OCI-LY3 (cell line): Measurements from ENCODE around the gene PCNX3.
"Not testable (repeated sequence)": the region's sequence is repeated elsewhere in the genome, so short reads cannot be mapped to it uniquely, and the experiment has no call there.

Experiments used
- H2AFZ ChIP-seq: fragments of 200-600, 300-600 bp; shearing (Covaris generic); 2 replicates; pipeline ENCODE4 v1.6.0; 2014; ENCODE audit warnings: antibody characterized with exemption, low read depth, low read length
- H3K27ac ChIP-seq: fragments of 200-600, 300-600 bp; sonication (generic); 2 replicates; pipeline ENCODE4 v1.5.1; 2014; ENCODE audit warnings: mild to moderate bottlenecking, low read length, moderate library complexity, mixed read lengths
- H3K27me3 ChIP-seq: fragments of 200-600, 300-600 bp; sonication (generic); 2 replicates; pipeline ENCODE4 v1.6.1; 2014; ENCODE audit warnings: low read depth, low read length, mixed read lengths
- H3K36me3 ChIP-seq: fragments of 200-600, 300-600 bp; sonication (generic); replicated peaks from 2 replicates; pipeline ENCODE3; 2014; ENCODE audit warnings: low read depth, low read length, mixed read lengths
- H3K4me1 ChIP-seq: fragments of 300-600, 200-600 bp; sonication (generic); 2 replicates; pipeline ENCODE4 v1.6.1; 2014; ENCODE audit warnings: low read length, mixed read lengths
- H3K4me2 ChIP-seq: fragments of 200-600, 300-600 bp; sonication (generic); 2 replicates; pipeline ENCODE4 v1.6.1; 2014; ENCODE audit warnings: low read length, mixed read lengths
- H3K4me3 ChIP-seq: fragments of 300-600, 200-600 bp; sonication (generic); 2 replicates; pipeline ENCODE4 v1.5.1; 2014; ENCODE audit warnings: antibody characterized with exemption, mild to moderate bottlenecking, low read length, moderate library complexity
- H3K79me2 ChIP-seq: fragments of 300-600, 200-600 bp; shearing (Covaris generic); 2 replicates; pipeline ENCODE4 v1.6.1; 2014; ENCODE audit warnings: mild to moderate bottlenecking, low read length, mixed read lengths
- H3K9ac ChIP-seq: fragments of 300-600, 200-600 bp; shearing (Covaris generic); 2 replicates; pipeline ENCODE4 v1.6.0; 2014; ENCODE audit warnings: mild to moderate bottlenecking, low read length, moderate library complexity
- H3K9me3 ChIP-seq: fragments of 200-600, 300-600 bp; shearing (Covaris generic); 2 replicates; pipeline ENCODE4 v1.6.1; 2014; ENCODE audit warnings: low read length, mixed read lengths; ENCODE audit not compliant: insufficient read depth
- H4K20me1 ChIP-seq: fragments of 200-600, 300-600 bp; sonication (generic); 2 replicates; pipeline ENCODE4 v1.6.1; 2016; ENCODE audit warnings: low read length, mixed read lengths; ENCODE audit not compliant: insufficient read depth
- EZH2phosphoT487 ChIP-seq: fragments of 200-600 bp; shearing (Covaris generic); IDR thresholded peaks from 2 replicates; pipeline ENCODE4 v1.6.1; 2018; ENCODE audit warnings: antibody characterized with exemption, mixed run types, low read depth
- TF ChIP-seq, protein P1 (sequence below): fragments of 200-600, 300-600 bp; sonication (generic); IDR thresholded peaks from 2 replicates; pipeline ENCODE4 v1.5.1; 2014; ENCODE audit warnings: antibody characterized with exemption, low read length, low read depth

PCNX3 gene

DNA sequence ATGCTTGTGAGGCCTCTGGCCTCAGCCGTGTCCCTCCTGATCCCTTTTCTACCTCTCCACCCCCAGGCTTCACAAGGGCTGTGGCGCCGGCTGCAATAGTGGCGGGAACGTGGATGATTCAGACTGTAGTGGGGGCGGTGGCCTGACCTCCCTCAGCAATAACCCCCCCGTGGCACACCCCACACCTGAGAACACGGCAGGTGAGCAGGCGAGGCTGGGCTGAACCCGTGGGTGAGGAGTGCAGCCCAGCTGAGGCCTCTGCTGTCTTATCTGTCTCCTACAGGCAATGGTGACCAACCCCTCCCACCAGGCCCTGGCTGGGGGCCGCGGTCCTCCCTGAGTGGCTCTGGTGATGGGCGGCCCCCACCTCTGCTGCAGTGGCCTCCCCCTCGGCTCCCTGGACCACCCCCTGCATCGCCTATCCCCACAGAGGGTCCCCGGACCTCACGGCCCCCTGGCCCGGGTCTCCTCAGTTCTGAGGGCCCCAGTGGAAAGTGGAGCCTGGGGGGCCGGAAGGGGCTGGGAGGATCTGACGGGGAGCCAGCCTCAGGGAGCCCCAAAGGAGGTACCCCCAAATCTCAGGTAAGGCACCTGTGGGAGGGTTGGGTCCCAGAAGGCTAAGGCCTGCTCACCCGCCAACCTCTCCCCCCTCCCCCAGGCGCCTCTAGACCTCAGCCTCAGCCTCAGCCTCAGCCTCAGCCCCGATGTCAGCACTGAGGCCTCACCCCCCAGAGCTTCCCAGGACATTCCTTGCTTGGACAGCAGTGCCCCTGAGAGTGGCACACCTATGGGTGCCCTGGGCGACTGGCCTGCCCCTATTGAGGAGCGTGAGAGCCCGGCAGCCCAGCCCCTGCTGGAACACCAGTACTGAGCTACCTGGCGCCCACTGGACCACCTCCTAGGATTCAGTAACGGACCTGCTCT, 20.8 kb downstream of the PCNX3 start:
- Histone ChIP-seq H3K27ac (no peak overlapping the region), H3K79me2 (peaks cover 27% of the 10 kb centered on the region), H3K9me3 (no peaks in the 10 kb centered on the region), H3K4me2 (no peak overlapping the region), H3K4me1 (peaks cover 32% of the 10 kb centered on the region), H2AFZ (no peak overlapping the region), H3K9ac (no peak overlapping the region), H3K27me3 (no peaks in the 10 kb centered on the region), H3K36me3 (peaks cover 23% of the 10 kb centered on the region), H4K20me1 (no peaks in the 10 kb centered on the region), H3K4me3 (no peak overlapping the region)
- no peak for TF ChIP-seq EZH2phosphoT487
- TF ChIP-seq, protein P1, sequence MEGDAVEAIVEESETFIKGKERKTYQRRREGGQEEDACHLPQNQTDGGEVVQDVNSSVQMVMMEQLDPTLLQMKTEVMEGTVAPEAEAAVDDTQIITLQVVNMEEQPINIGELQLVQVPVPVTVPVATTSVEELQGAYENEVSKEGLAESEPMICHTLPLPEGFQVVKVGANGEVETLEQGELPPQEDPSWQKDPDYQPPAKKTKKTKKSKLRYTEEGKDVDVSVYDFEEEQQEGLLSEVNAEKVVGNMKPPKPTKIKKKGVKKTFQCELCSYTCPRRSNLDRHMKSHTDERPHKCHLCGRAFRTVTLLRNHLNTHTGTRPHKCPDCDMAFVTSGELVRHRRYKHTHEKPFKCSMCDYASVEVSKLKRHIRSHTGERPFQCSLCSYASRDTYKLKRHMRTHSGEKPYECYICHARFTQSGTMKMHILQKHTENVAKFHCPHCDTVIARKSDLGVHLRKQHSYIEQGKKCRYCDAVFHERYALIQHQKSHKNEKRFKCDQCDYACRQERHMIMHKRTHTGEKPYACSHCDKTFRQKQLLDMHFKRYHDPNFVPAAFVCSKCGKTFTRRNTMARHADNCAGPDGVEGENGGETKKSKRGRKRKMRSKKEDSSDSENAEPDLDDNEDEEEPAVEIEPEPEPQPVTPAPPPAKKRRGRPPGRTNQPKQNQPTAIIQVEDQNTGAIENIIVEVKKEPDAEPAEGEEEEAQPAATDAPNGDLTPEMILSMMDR = no peak

DNA sequence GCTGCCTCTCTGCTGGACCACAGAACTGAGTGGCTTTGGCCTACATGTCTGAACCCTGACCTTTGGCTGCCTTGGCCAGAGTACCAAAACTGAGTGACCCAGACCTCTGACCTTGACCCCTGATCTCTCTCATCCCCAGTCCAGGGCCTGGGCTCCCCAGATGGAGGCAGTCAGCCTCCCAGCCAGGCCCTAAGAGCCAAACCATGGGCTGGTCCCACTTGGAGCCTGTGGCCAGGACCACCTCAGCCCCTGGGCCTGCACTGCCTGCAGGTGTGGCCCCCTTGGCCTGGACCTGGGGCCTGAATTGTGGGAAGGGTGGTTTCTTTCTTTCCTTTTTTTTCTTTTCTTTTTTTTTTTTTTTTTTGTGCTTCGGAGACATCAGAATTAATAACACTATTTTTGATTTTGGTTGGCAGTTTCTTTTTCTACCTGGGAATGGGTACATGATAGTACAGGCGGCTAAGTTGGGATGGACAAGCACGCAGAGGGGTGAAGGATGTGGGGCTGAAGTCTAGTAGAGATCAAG, 21.5 kb downstream of the PCNX3 start:
- Histone ChIP-seq H3K79me2 (peaks cover 27% of the 10 kb centered on the region), H3K27ac (peak overlapping the region; percentile 77; the same call in 1 of the 2 replicates), H3K36me3 (peaks cover 31% of the 10 kb centered on the region), H4K20me1 (no peaks in the 10 kb centered on the region), H3K27me3 (no peaks in the 10 kb centered on the region), H3K9ac (0 out of 2 replicates have a peak overlapping the region, but pooled peaks have one; percentile 83), H3K4me2 (peak overlapping the region; percentile 94; the same call in 1 of the 2 replicates), H2AFZ (no peak overlapping the region), H3K9me3 (no peaks in the 10 kb centered on the region), H3K4me3 (no peak overlapping the region), H3K4me1 (peaks cover 32% of the 10 kb centered on the region)
- TF ChIP-seq, protein P1 = no peak
- no peak for TF ChIP-seq EZH2phosphoT487

DNA sequence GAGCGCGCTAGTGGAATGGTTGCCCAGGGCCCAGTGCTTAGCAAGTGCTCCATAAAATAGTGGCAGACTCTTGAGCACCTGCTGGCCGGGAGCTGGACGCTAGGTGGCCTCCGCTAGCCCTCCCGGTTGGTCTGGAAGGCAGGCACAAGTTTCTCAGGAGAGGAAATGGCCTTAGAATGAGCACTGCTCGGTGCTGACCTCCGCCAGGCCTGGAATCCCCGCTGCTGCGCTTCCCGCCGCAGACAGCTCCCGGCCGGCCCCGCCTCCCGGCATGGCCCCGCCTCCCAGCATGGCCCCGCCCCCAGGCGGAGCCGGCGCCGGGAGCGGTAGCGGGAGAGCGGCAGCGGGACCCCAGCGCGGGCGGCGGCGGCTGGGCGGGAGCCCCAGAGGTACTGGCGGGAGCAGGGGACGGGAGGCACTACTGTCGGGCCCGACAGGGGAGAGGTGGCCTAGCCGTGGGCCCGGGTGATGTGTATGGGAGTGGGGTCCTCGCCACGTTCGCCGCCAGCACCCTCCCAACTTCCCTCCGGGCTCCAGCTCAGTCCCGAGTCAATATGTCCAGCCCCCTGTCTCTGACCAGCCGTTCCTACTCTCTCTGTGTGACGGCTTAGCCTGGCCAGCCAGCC, 22.3 kb downstream of the PCNX3 start, which contains the start of gene SIPA1:
Gene SIPA1 (plus strand): TSS at position 308 of the 626 bp plus-strand sequence. CDS start 2,821 bp downstream, outside the sequence.
- H3K36me3 ChIP-seq = peaks cover 36% of the 10 kb centered on the region
- H3K4me1 ChIP-seq = peaks cover 32% of the 10 kb centered on the region
- H3K9me3 ChIP-seq = no peaks in the 10 kb centered on the region
- H3K27ac ChIP-seq = peak within 1 kb of the TSS; percentile 77
- peak within 1 kb of the TSS; percentile 85 for H3K4me3 ChIP-seq
- no peaks in the 10 kb centered on the region for H4K20me1 ChIP-seq
- peak within 1 kb of the TSS; percentile 94 for H3K4me2 ChIP-seq
- no peak for TF ChIP-seq EZH2phosphoT487
- TF ChIP-seq, protein P1 = no peak
- peak within 1 kb of the TSS; percentile 58; the same call in 1 of the 2 replicates for H2AFZ ChIP-seq
- H3K9ac ChIP-seq = peak within 1 kb of the TSS; percentile 83
- H3K27me3 ChIP-seq = no peaks in the 10 kb centered on the region
- H3K79me2 ChIP-seq = peaks cover 27% of the 10 kb centered on the region

DNA sequence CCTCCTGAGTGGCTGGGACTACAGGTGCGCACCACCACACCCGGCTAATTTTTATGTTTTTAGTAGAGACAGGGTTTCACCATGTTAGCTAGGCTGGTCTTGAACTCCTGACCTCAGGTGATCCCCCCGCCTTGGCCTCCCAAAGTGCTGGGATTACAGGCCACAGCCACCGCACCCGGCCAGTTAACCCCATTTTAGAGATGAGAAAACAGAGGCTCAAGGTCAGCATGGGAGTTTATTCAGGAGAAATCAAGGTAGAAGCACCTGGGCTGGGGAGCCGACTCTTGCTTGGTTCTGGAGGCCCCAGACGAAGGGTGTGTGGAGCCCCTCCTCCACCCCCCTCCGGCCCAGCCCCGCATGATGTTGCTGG, 23.6 kb downstream of the PCNX3 start:
- not testable (repeated sequence) for H3K27me3 ChIP-seq, H2AFZ ChIP-seq, H4K20me1 ChIP-seq, H3K9me3 ChIP-seq
- H3K79me2 ChIP-seq = peaks cover 27% of the 10 kb centered on the region
- peak overlapping the region; percentile 94 for H3K4me2 ChIP-seq
- peaks cover 32% of the 10 kb centered on the region for H3K4me1 ChIP-seq
- peak overlapping the region; percentile 85 for H3K4me3 ChIP-seq
- H3K9ac ChIP-seq = peak overlapping the region; percentile 73; the same call in 1 of the 2 replicates
- H3K27ac ChIP-seq = peak overlapping the region; percentile 77
- H3K36me3 ChIP-seq = peaks cover 45% of the 10 kb centered on the region
